Stimulated activated CD4-positive, alpha-beta T cell treated with anti-CD3 and anti-CD28 coated beads, Interleukin-4, amount 100 ng/mL, for 48 hours (primary cell): Measurements from ENCODE around the gene DHX58.

Experiments used
- DNase-seq, 2 donors: peaks; one replicate each; pipeline ENCODE4 v3.0.0-alpha.2; 2020; ENCODE audit warnings: low read depth in 2 of 2

Gene DHX58

GRCh38 chr17:42087736-42088705 lies 24.5 kb downstream of the DHX58 start:
- no peak for DNase-seq

- DNase-seq: no peak
Measured at GRCh38 chr17:42087042-42087701, 25.3 kb downstream of the DHX58 start.

GRCh38 chr17:42081516-42082129 lies 30.9 kb downstream of the DHX58 start:
- DNase-seq: no peak

- no peak for DNase-seq
Measured at GRCh38 chr17:42079541-42079940, 33.0 kb downstream of the DHX58 start.

GRCh38 chr17:42078396-42079043 lies 34.0 kb downstream of the DHX58 start:
- DNase-seq: no peak

- no peak for DNase-seq
Measured at GRCh38 chr17:42077755-42078154, 34.8 kb downstream of the DHX58 start.

- DNase-seq: no peak
Measured at GRCh38 chr17:42076797-42077559, 35.5 kb downstream of the DHX58 start.

GRCh38 chr17:42075789-42076188 lies 36.7 kb downstream of the DHX58 start:
- DNase-seq: no peak

GRCh38 chr17:42072323-42073187 lies 40.0 kb downstream of the DHX58 start:
- DNase-seq: no peak

GRCh38 chr17:42071810-42072209 lies 40.7 kb downstream of the DHX58 start:
- no peak for DNase-seq

GRCh38 chr17:42068979-42069378 lies 43.5 kb downstream of the DHX58 start:
- DNase-seq: no peak

- peak; percentile 60 to 74 for DNase-seq
Measured at GRCh38 chr17:42067371-42068091, 45.0 kb downstream of the DHX58 start.

GRCh38 chr17:42065201-42065600 lies 47.3 kb downstream of the DHX58 start:
- no peak for DNase-seq

GRCh38 chr17:42062681-42063080 lies 49.8 kb downstream of the DHX58 start:
- no peak for DNase-seq

GRCh38 chr17:42061646-42062487 lies 50.6 kb downstream of the DHX58 start:
- no peak for DNase-seq

- no peak for DNase-seq
Measured at GRCh38 chr17:42060231-42060630, 52.3 kb downstream of the DHX58 start.

- no peak for DNase-seq
Measured at GRCh38 chr17:42059815-42060214, 52.7 kb downstream of the DHX58 start.

GRCh38 chr17:42058063-42058462 lies 54.5 kb downstream of the DHX58 start:
- DNase-seq: no peak

- no peak for DNase-seq
Measured at GRCh38 chr17:42056635-42057034, 55.9 kb downstream of the DHX58 start.
